CD4-positive, alpha-beta T cell (primary cell): Measurements from ENCODE around the gene B4GALT6. TPM values are rescaled to one million over a fixed set of nuclear protein-coding genes. Genes with fewer than 3 reads are reported as not detected.

ENCODE experiments used
- ATAC-seq: fragments of 200-7000 bp; cut with Tn5 transposase; one replicate; pipeline ENCODE4 v1.10.0; 2022; ENCODE audit warnings: mild to moderate bottlenecking; ENCODE audit not compliant: poor library complexity
- CTCF ChIA-PET: fragments of 350-600 bp; sonication (Branson Sonifier 250); formaldehyde crosslinking; loops from one replicate; lab custom pipeline; 2021; ENCODE audit warnings: antibody characterized with exemption, inconsistent platforms; lab: Charles Lee
- POLR2A ChIA-PET: fragments of 350-600 bp; sonication (Branson Sonifier 250); formaldehyde crosslinking; loops from one replicate; lab custom pipeline; 2021; ENCODE audit warnings: antibody characterized with exemption, inconsistent platforms; lab: Charles Lee
- DNase-seq, 14 experiments: peaks; one replicate each; pipeline ENCODE4 v3.0.0-alpha.2; 2013 to 2020; ENCODE audit warnings: mixed read lengths in 2 of 14
- H3K27ac ChIP-seq, 2 donors: one replicate each; pipeline versions ENCODE4 v1.5.1 to v1.7.0; 2013; ENCODE audit warnings: low read length in 2 of 2, low read depth in 1 of 2, mild to moderate bottlenecking in 1 of 2
- H3K27me3 ChIP-seq, 2 experiments: 1 replicate in 1 of 2; 2 replicates in 1 of 2; pipeline versions ENCODE4 v1.6.1 to v1.7.0; 2013; ENCODE audit warnings: low read length in 2 of 2, control low read depth in 1 of 2, mild to moderate bottlenecking in 1 of 2, moderate library complexity in 1 of 2; ENCODE audit not compliant: insufficient read depth in 2 of 2, control insufficient read depth in 1 of 2
- H3K36me3 ChIP-seq: one replicate; pipeline ENCODE4 v1.6.1; 2013; ENCODE audit warnings: low read length, control low read depth; ENCODE audit not compliant: insufficient read depth
- H3K4me1 ChIP-seq: one replicate; pipeline ENCODE4 v1.6.1; 2013; ENCODE audit warnings: low read length, control low read depth; ENCODE audit not compliant: insufficient read depth
- H3K4me3 ChIP-seq: one replicate; pipeline ENCODE4 v1.5.1; 2013; ENCODE audit warnings: mild to moderate bottlenecking, low read length, moderate library complexity
- H3K9me3 ChIP-seq, 2 experiments: 1 replicate in 1 of 2; 2 replicates in 1 of 2; pipeline versions ENCODE4 v1.6.1 to v1.7.0; 2013; ENCODE audit warnings: low read length in 2 of 2, mild to moderate bottlenecking in 2 of 2, control low read depth in 1 of 2, moderate library complexity in 1 of 2; ENCODE audit not compliant: control insufficient read depth in 1 of 2, insufficient read depth in 1 of 2
- H3K27ac Mint-ChIP-seq: one replicate; pipeline ENCODE4 v1.8.0; 2020; ENCODE audit warnings: mixed read lengths
- H3K27me3 Mint-ChIP-seq: one replicate; pipeline ENCODE4 v1.8.0; 2021; ENCODE audit warnings: mixed read lengths
- H3K36me3 Mint-ChIP-seq: one replicate; pipeline ENCODE4 v1.8.0; 2021; ENCODE audit warnings: low read depth, mixed read lengths
- H3K4me1 Mint-ChIP-seq: one replicate; pipeline ENCODE4 v1.8.0; 2021; ENCODE audit warnings: low read depth, mixed read lengths
- H3K4me3 Mint-ChIP-seq: one replicate; pipeline ENCODE4 v1.8.0; 2020; ENCODE audit warnings: mild to moderate bottlenecking, mixed read lengths
- H3K9me3 Mint-ChIP-seq: one replicate; pipeline ENCODE4 v1.8.0; 2020; ENCODE audit warnings: mixed read lengths
- CTCF ChIP-seq: fragments of 200-600 bp; IDR thresholded peaks from one replicate; pipeline ENCODE4 v1.8.0; 2022; ENCODE audit warnings: antibody characterized with exemption, mild to moderate bottlenecking
- intact Hi-C, 2 experiments: fragments of 100-400 bp; cut with DNase I in 1 of 2; cut with micrococcal nuclease in 1 of 2; formaldehyde crosslinking; loops; one replicate each; pipeline versions ENCODE4 v1.15.1 to v1.9.0; 2023 to 2025; cut with DNase I, micrococcal nuclease
- total RNA-seq, 174 experiments: library from RNA in 2 of 174; stranded (reverse) in 2 of 174; gene quantifications; one replicate each; pipeline ENCODE4 v1.2.3 and lab custom pipeline; 2021 to 2026

Gene B4GALT6
- total RNA-seq, 2 experiments from 2014 or later: 0.75 TPM; not detected in 1

- no peak for DNase-seq
- H3K27me3 ChIP-seq: no peaks in the 10 kb centered on the region
- Mint-ChIP-seq H3K9me3 (no peaks in the 10 kb centered on the region), H3K27ac (no peak overlapping the region), H3K36me3 (no peaks in the 10 kb centered on the region), H3K4me1 (no peaks in the 10 kb centered on the region), H3K27me3 (no peaks in the 10 kb centered on the region), H3K4me3 (no peak overlapping the region)
- no peak for ATAC-seq
- H3K9me3 ChIP-seq: no peaks in the 10 kb centered on the region
- no peaks in the 10 kb centered on the region for H3K4me1 ChIP-seq
- no peak overlapping the region for H3K27ac ChIP-seq
- POLR2A ChIA-PET: no interaction called here
- CTCF ChIA-PET: no interaction called here
- no peaks in the 10 kb centered on the region for H3K36me3 ChIP-seq
- intact Hi-C loops: no loop called here
- TF ChIP-seq CTCF: no peak
- no peak overlapping the region for H3K4me3 ChIP-seq
Observed at GRCh38 chr18:31590570-31590969, 93.8 kb downstream of the B4GALT6 start.

GRCh38 chr18:31587529-31587928 lies 96.9 kb downstream of the B4GALT6 start:
- TF ChIP-seq CTCF: no peak
- Mint-ChIP-seq H3K27ac (no peak overlapping the region), H3K36me3 (no peaks in the 10 kb centered on the region), H3K4me3 (no peak overlapping the region), H3K4me1 (no peaks in the 10 kb centered on the region), H3K9me3 (no peaks in the 10 kb centered on the region), H3K27me3 (no peaks in the 10 kb centered on the region)
- intact Hi-C loops: no loop called here
- H3K27ac ChIP-seq: no peak overlapping the region
- H3K4me1 ChIP-seq: no peaks in the 10 kb centered on the region
- no peaks in the 10 kb centered on the region for H3K36me3 ChIP-seq
- POLR2A ChIA-PET: no interaction called here
- DNase-seq: no peak
- CTCF ChIA-PET: no interaction called here
- H3K9me3 ChIP-seq: no peaks in the 10 kb centered on the region
- H3K4me3 ChIP-seq: no peak overlapping the region
- no peaks in the 10 kb centered on the region for H3K27me3 ChIP-seq
- no peak for ATAC-seq

- Mint-ChIP-seq H3K36me3 (no peaks in the 10 kb centered on the region), H3K27ac (no peak overlapping the region), H3K9me3 (no peaks in the 10 kb centered on the region), H3K4me1 (no peaks in the 10 kb centered on the region), H3K27me3 (no peaks in the 10 kb centered on the region), H3K4me3 (no peak overlapping the region)
- H3K27ac ChIP-seq: no peak overlapping the region
- DNase-seq (no peak), ATAC-seq (no peak)
- ChIA-PET POLR2A (no interaction called here), CTCF (no interaction called here)
- TF ChIP-seq CTCF: no peak
- H3K36me3 ChIP-seq: no peaks in the 10 kb centered on the region
- H3K27me3 ChIP-seq: no peaks in the 10 kb centered on the region
- H3K9me3 ChIP-seq: no peaks in the 10 kb centered on the region
- no peak overlapping the region for H3K4me3 ChIP-seq
- intact Hi-C loops: no loop called here
- no peaks in the 10 kb centered on the region for H3K4me1 ChIP-seq
Observed at GRCh38 chr18:31586616-31587015, 97.8 kb downstream of the B4GALT6 start.
